GM19324 (cell line): ENCODE measurements around the gene PLEKHA1.

Experiments
- ATAC-seq: cut with Tn5 transposase; IDR thresholded peaks from one replicate; pipeline ENCODE4 v1.9.1; 2021; ENCODE audit warnings: mild to moderate bottlenecking, moderate library complexity; ENCODE audit not compliant: unreplicated experiment, low FRiP score

The PLEKHA1 gene

GRCh38 chr10:122457934-122458333 is 83.4 kb downstream of the PLEKHA1 start:
- ATAC-seq = no peak

DNA sequence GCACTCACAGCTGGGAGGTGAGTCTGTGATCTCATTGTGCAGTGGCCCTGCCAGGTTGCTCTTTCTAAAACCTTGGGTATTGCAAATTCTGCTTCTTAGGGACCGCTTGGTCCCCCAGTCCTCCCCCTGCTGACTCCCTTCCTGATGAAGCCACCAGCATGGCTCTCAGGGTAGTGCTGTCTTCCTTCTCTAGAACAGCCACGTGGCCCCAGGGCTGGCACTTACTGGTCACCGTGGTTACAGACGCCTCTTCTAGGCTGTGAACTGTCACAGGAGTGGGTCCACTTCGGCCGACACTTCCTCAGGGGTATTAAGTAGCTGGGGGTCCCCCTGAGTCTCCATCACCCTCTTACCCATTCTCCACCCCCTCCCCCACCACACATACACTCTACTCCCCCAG is 84.2 kb downstream of the PLEKHA1 start:
- no peak for ATAC-seq

GRCh38 chr10:122459561-122460273 is 85.2 kb downstream of the PLEKHA1 start:
- no peak for ATAC-seq

GRCh38 chr10:122460891-122461293 is 86.4 kb downstream of the PLEKHA1 start:
- ATAC-seq = no peak

- ATAC-seq = no peak
These were observed 86.8 kb downstream of the PLEKHA1 start, which contains the start of gene HTRA1 for GRCh38 chr10:122461367-122461728. HTRA1 (plus strand) TSS chr10:122461553; CDS start chr10:122461653, 100 bp downstream.

GRCh38 chr10:122461729-122462532 is 87.4 kb downstream of the PLEKHA1 start:
- no peak for ATAC-seq

DNA sequence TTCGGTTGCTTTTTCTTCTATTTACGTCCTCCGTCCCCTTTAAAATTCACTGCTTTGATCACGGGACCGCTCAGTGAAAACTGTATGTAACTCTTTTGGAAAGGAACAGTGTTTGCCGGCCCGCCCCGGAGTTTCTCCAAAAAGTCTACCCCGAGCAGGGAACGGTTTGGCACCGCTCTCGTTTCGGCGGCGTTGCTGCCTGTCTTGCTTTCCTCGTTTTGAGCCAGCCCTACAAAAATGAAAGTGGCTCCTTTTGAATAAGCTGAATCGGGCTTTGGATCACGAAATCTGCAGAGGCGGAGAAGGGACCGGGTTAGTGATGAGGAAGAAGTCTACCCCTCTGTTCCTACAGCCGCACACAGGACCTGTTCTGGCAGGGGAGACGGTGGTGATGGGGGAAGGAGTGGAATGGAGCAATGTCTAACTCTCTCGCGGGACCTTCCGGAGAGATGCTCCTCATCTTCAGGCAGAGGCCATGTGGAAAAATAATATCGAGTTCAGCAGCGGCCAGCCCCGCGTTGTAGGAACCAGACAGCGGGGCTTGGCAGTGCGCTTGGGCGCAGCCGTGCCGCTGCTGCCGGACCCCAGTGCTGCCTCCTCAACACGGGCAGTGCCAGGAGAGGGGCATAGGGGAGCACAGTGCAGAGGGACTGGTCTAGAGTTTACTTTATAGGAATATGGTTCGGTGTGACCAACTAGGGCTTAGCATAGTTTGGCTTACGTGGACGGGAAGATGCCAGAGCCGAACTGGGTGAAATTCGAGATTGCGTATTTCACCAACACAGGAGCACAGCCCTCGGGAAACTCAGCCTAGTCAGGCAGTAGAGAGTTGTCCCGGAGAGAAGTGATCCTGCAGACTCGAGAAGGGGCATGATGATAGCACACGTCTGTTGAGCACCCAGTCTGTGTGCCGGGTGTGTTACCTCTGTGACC is 88.3 kb downstream of the PLEKHA1 start:
- no peak for ATAC-seq

DNA sequence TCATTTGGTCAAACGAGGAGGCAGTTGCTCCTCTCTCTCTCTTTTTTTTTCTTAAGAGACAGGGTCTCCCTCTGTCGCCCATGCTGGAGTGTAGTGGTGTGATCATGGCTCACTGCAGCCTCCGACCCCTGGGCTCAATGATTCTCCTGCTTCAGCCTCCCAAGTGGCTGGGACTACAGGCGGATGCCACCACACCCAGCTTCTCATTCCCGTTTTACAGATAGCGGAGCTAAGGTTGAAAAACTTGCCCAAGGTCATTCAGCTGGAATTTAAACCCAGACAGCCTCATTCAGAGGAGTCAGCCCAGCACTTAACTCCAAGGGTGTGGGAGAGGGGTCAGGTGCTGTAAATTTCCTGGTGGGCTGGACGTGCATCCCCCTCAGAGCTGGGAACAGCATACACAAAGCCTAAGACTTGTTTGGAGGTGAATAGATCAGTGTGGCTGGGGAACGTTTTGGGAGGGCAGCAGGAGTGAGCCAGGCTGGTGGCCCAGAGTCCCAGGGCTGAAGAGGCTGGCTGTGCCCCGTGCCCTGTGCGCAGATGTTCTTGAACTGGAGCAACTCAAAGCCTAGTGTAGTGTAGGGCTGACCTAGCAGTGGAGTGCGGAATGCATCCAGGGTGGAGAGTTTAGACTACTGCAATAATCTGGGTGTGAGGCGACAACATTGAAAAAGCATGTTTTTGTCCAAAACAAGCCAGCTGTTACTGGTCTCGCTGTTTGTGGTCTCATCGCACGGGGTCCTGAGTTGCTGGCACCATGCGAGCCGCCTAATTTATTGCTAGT is 89.2 kb downstream of the PLEKHA1 start:
- ATAC-seq = no peak

DNA sequence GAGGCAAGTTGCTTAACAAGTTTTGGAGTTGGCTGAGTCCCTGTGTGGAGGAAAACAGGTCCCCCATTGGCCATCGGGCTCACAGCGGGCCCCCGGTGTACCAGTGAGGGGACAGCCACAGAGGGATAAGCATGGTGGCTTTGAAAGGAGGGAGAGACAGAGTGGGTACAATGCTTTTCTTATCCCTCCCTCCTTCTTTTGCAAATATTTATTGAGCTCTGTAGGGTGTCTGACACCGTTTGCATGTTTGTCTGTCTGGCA is 89.7 kb downstream of the PLEKHA1 start:
- no peak for ATAC-seq

DNA sequence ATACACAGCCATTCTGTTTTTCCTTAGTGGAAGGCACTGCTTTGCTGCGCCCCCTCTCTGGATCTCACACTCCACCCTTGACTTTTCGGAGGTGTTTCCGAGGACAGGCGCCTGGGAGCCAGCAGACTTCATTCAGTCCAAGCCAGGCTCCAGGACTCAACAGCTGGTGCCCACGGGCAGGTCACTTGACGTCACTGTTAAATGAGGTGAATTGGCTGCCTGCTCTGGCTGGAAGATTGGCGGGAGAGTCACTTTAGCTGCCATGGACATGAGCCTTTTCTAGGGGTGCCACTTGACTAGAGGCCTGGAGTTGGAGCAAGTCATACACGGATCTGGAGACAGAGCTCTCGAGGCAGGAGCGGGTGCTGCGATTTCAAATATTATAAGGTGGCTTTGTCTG is 90.1 kb downstream of the PLEKHA1 start:
- ATAC-seq = no peak

DNA sequence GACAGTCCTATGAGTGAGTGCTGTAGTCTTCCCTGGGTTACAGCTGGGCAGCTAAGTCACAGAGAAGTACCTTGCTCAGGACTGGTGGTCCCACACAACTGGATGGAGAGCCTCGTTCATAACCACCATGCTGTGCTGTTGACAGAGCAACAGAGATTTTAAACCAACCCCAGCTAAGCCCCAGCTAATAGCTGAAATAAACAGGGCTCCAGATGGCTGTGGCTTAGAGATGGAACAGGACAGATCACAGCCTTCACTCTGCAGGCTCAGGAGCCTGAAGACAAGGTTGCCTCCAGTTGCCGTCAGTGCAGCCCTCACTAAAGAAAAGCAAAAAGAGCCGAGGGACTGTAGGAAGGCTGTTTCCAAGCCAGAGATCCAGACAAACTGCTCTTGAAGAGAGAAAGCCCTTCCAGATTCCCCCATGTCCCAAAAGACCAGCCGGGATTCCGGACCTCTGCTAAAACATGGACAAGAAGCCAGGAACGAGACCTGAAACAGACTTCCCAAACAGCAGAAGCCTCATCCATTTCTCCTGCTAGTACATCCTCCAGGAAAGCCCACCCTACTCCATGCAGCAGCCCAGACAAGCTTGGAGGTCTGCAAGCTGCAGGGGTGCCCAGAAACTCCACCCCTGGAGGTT is 91.0 kb downstream of the PLEKHA1 start:
- no peak for ATAC-seq

DNA sequence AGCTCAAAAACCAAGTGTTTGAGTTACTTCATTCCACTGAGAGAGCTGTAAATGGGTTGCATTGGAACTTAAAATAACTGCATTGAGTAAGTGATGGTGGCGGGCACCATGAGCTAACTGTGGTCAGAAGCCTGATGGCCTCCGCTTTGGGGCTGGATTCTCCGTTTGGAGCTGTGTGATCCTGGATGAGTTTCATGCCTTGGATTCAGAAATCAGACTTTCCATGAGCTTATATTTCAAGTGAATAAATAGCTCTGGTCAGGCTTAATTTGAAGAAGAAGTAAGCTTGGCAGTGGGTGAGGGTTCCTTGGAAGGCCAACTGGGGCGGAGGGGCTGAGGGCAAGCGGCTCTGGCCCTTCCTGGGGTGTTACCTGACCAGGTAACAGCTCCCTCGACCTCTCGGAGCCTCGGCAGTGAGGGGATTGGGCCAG is 92.5 kb downstream of the PLEKHA1 start:
- no peak for ATAC-seq

DNA sequence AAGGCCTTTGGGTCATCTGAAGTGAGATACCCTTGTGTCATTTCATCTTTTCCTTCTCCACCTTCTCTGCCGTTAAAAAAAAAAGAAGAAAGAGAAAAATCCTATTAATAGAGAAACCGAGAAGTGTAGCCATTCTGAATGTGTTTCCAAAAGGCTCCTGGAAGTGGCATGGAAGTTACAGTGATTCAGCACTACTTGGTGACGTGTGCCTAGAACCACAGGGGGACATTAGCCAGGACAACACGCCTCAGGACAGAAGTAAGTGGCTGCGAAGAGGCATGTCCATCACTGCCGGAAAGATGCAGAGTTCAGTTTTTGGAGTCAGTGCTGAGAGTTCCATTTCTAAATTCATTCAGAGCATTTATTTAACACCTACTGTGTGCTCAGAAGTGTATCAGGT is 93.2 kb downstream of the PLEKHA1 start:
- ATAC-seq = no peak

DNA sequence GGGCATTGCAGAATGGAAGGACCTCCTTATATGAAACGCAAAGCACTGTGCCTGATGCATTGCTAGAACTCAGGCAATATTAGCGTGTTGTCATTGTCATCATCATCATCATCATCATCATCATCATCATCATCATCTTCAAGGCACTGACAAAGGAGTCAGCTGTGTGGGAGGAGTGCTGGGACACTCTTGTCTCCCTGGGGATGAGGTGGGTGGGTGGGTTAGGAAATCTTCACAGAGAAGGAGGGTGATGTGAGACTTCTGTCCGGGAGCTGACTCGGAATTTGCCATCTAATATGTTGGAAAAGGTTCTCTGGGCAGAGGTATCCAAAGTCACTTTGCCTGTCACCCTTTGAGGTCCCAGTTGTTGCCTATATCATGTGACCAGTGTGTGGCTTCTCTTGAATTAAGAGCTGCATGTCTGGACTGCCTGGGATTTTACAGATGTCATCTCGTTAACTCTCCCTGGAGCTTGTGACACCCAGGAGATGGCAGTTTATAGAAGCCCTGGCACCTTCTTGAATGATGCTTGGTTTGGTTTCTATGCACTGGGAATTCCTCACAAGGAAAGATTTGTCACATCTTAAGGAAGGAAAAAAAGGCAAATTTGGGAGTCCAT is 93.9 kb downstream of the PLEKHA1 start:
- no peak for ATAC-seq

DNA sequence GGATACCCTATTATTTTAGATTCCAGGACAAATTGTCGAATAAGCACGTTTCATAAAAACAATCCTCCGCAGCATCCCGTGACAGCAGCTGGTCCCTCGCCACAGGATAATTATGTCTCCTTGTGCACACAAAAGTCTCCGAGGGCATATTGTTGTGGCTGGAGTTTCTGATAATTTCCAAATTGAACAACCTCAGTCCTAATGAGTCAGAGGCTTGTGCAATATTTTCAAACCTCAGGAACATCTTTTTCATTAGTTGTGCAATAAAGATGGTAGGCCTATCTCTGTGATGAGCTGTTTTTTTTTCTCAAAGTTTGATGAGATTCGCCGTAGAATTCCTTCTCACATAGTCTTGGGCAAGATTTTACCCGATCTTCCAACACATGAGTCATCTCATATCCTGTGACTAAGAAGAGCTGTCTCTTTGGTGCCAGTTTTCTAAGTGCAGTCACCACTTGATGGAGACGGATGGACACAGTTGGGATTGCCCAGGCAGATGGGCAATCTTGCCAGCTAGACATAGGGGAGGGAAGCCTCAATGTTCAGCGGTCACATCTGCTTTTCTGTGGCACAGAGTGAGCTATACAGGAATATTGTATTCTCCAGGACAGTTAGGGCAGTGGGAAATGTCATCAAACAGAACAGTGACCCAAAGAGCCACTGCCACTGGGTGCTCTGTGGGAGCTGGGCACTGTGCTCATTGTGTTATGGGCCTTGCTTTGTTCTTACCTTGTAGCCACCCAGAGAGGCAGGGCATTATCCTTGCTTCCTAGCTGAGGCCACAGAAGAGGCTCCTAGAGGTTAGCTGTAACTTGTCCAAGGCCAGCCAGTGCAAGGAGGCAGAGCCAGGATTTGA is 94.6 kb downstream of the PLEKHA1 start:
- ATAC-seq = no peak

DNA sequence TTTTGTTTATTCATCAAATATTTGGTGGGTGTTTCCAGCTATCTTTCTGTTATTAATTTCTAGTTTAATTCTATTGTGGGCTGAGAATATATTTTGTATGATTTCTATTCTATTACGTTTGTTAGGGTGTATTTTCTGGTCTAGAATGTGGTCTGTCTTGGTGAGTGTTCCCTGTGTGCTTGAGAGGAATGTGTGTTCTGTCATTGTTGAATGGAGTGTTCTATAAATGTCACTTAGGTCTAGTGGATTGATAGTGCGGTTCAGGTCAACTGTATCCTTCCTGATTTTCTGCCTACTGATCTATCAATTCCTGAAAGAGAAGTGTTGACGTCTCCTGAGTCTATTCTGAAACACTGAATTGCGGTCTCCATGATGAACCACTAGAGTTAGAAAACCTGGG is 95.3 kb downstream of the PLEKHA1 start:
- no peak for ATAC-seq

- ATAC-seq = no peak
These were observed 97.1 kb downstream of the PLEKHA1 start for GRCh38 chr10:122471531-122472177.

DNA sequence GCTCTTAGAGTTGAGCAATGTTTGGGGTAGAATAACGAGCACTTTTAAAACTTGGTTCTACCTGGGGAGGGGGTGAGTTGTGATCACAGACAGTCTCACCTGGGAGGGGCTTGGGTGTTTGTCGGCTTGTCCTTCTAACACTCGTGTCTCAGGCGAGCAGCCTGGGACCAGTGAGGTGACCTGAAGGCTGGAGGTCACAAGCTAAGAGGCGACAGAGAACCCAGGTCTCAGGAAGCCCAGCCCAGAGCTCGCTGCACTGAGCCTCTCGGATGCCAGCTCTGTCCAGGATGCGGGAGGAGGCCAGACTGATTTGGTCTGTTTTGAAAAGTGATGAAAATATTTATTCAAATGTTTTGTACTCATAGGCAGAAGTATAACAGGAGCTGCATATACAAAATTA is 98.6 kb downstream of the PLEKHA1 start:
- ATAC-seq = no peak
